HG02981 (cell line): ENCODE data around the gene DOC2A.
"Not testable (repeated sequence)": the region's sequence is repeated elsewhere in the genome, so short reads cannot be mapped to it uniquely, and the experiment has no call there.

Experiments used
- ATAC-seq: cut with Tn5 transposase; IDR thresholded peaks from one replicate; pipeline ENCODE4 v1.9.1; 2021; ENCODE audit warnings: mild to moderate bottlenecking, moderate library complexity; ENCODE audit not compliant: unreplicated experiment

DOC2A gene

DNA sequence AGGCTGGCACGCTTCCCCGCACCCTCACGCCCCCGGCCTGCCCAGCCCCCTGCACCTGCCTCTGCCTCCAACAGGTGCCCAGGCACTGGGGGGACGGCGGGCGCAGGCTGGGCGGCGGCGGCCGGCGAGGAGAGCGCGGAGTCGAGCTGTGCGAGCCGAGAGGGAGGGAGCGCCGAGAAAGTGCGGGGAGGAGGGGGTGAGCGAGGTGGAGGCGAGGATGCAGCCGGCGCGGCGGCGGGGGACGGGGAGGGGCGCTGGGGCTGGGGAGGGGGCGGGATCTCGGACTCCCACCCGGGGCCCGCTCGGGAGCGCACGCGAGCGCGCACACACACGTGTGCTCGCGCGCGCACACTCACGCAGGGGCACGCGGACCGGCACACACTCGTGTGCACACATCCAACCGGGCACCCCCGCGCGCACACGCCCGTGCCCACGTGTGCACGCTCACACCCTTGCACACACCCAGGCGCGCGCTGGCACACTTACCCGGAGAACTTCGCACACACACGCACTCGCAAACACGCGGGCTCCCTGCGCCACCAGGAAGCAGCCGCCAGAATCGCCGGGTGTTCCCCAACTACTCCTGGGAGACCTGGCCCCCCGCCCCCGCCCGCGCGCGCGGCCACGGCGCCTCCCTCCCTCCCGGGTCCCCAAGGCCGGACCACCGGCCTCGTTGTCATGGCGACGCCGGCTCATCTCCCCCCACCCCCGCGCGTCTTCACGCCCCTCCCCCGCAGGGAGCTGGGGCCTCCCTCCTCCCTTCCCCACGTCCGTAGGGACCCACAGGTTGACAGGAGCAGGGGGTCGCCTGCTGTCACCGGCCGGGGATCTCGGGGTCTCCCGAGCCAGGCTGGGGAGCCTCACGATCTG lies at the start of gene DOC2A:
DOC2A (minus strand) TSS at position 184 of the 870 bp plus-strand sequence. CDS start 805 bp downstream, outside the sequence.
- no peak for ATAC-seq

DNA sequence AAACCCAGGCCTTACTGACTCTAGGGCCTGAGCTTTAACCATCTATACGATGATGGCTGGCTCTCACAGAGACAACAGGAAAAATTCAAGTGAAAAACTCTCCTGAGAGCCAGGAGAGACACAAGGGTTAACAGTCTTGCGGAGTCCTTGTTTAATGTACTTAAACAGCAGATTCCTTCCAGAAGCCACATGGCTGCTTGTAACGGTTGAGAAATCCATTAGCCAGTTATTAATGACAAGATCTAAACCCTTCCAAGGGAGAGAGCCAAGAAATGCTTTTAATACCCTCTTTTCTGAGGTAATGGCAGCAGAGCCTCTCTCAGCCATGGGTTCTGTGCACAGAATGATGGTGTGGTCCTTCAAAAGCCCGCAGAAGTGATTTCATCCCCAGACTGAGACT lies 49.5 kb upstream of the DOC2A start:
- no peak for ATAC-seq

DNA sequence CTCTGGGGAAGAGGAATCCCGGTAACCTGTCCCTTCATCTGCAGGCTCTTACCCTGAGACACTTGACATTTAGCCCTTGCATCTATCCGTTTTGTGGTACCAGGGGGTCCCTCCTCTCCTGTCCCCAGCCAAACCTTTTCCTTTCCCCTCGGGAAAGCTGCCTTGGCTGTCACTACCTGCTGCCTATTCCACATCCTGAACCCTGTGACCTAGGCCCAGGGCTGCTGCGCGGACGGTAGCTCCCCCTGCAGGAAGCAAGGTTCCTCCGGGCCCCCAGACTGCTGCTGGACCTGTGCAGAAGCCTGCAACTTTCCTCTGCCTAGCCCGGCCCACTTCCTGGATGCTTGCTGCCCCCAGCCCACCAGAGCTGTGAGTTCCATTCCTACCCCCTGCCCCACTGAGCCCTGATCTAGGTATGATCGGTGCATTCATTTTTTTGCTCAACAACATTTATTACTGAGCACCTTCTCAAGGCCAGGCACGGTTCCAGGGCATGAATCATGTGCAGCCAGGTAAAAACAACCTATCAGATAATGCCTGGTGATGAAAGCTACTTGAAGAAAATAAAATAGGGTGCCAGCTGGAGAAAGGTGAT lies 44.2 kb upstream of the DOC2A start:
- no peak for ATAC-seq

DNA sequence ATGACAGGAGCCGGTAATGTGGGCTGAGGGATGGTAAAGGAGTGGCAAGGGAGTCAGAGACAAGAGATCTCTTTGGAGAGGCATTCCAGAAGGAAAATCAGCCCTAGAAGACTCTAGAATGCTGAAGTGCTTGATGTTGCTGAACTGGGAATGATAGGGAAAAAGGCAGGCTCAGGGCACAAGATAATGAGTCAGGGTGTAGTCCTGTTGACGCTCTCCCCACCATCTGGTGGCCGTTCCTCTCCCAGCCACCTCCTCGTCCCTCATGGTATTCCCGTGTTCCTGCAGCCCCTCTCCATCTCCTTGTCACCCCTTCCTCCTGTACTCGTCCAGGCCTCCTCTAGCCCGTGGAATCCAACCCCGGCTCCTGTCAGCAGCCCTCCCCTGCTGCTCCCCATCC lies 43.6 kb upstream of the DOC2A start:
- ATAC-seq = no peak

DNA sequence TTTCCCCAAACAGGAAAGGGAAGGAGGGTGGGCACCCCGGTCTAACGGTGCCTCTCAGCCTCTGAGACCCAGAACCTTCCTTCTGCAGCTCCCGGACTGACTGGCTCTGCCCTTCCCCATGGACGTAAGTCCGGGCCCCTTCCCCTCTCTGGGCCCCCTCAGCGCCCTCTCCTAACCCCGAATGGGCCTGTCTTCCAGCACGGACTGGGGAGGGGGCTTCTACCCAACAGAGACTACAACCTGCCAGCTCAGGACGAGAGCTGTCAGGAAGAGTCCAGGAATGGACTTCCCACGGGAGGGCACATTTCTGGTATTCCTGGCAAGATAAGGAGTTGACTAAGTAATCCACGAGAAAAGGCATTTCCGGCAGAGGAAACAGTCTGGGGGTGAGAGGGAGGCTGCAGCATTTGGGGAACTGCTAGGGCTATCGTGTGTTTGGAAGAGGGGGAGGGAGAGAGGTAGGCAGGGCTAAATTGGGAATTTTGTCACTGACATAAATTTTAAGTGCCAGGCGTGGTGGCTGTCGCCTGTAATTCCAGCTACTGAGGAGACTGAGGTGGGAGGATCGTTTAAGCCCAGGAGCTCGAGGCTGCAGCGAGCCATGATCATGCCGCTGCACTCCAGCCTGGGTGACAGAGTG lies 42.7 kb upstream of the DOC2A start:
- ATAC-seq = no peak

DNA sequence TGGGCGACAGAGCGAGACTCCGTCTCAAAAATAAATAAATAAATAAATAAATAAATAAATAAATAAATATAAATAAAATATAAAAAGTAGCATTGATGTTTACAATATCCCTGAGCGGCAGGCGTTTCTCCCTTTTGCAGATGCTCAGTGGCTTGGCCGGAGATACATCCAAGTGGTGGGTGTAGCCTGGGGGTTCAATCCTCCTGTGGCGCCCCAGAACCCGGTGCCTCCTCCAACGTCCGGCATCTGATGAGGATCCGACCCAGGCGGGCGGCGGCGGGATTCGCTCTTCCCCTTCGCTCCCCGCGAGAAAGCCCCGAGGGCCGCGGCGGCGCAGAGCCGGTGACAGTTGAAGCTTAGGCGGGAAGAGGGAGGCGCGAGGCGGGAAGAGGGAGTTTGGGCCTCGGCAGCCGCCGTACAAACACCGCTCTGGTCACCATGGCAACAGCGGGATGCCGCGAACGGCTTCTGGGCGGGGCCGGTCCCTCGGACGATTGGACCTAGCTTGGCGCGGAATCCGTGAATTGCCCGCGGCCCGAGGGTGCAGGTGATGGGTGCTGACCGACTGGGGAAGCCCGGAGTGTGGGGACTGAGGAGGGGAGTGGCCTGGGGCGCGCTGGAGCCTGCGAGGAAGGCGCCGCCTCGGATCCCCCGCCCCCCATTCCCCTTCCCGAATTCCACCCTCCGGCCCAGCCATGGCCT lies 42.0 kb upstream of the DOC2A start:
- ATAC-seq = peak; percentile 50

DNA sequence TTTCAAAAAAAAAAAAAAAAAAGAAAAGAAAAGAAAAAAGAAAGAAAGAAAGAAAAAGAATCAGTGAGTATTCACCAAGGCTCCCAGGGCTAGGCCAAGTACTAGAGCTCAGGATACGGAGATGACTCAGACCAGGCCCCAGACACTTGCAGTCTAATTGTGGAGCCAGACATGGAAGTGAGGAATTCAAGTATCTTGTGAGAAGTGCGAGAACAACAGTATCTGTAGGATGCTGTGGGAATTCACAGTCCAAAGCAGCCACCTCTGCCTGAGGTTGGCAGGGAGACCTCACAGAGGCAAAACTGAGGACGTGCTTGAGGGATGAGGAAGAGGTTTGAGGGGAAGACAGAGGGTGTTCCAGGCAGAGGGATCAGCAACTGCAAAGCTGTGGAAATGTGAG lies 40.7 kb upstream of the DOC2A start:
- no peak for ATAC-seq

DNA sequence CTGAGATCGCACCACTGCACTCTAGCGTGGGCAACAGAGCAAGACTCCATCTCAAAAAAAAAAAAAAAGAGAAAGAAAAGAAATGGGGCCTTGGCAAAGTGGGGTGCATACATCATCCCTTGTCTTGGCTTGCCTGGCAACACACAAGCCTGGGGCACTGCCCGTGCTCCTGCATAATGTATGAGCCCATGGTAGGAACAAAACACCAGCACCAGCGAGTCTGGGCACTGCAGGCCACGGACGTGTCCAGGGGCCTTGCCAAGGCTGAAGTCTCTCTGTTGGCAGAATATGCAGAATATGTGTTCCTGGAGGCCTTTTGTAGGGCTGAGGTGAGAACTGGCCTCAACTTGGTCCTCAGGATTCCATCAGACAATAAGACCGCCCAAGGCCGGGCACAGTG lies 39.0 kb upstream of the DOC2A start:
- no peak for ATAC-seq

DNA sequence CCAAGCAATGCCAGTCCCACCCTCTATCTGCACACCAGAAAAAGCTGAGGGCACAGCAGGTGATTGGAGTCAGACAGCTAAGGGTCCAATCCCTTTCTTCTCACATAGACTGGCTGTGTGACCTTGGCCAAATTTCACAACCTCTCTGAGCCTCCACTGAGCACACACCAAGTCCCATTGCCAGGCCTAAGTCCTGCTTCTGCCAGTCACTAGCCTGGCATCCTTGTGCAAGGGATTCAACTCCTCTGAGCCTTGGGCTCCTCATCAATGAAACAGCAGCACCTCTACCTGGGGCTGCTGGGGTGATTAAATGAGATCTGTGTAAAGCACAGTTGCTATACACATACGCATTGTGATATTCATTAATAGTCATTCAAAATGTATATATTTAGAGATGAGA lies 35.8 kb upstream of the DOC2A start:
- no peak for ATAC-seq

DNA sequence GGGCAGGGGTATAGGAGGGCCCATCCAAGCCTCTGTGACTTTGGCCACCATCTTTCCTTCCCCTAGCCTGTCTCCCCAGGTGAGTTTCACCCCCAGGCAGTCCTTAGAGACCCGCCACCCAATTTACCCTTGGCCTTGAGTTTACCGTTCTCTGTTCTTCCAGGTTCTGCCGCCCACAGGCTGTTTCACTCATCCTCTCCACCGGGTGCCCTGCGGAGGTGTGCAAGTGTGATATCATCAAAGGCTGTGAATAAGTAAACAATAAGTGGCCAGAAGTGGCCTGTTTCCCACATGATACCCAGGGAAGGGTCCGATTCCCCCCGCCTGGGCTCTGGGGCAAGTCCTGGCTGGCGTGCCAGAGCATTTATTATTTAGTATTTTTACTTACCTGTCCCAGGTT lies 35.4 kb upstream of the DOC2A start:
- no peak for ATAC-seq

DNA sequence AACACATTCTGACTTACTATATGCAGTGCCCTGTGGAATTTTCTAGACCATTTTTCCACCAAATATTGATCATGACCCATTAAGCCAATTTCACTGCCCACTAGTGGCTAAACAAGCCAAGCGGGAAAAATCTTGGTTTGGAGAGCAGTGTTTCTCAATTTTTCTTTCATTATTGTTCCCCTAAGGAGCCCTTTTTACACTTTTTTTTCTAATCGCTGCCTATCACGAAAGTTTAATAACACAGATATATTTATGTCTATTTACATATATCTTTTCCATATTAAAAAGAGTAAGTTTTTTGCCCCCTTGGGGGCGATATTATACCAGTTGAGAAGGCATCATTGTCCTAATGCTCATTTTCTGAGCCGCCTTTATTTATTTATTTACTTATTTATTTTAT lies 31.0 kb upstream of the DOC2A start:
- ATAC-seq = no peak

DNA sequence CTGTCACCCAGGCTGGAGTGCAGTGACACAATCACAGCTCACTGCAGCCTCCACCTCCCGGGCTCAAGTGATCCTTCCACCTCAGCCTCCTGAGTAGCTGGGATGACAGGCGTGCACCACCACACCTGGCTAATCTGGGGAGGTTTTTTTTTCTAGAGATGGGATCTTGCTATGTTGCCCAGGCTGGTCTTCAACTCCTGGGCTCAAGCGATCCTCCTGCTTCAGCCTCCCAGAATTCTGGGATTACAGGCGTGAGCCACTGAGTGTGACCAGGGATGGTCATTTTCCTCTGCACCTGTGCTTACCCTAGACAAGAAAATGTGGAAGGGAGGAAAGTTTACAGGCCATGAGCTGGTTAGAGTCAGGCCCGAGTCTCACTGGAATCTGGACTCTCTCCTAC lies 29.9 kb upstream of the DOC2A start:
- ATAC-seq = not testable (repeated sequence)

DNA sequence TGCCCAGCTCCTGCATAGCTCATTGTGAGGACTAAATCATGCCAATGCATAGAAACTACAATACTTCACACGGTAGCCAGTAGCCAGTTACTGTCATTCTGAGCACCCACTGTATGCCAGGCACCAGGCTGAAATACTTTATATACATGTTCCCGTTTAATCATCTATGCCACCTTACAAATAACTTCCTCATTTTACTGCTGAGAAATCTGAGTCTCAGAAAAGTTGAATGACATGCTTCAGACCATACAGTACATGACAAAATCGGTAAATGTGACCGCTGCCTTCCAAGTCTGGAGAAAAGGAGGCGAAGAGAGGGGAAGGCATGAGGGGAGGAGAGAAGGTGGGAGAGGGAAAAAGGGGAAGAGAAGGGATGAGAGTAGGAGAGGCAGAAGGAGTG lies 29.4 kb upstream of the DOC2A start:
- ATAC-seq = no peak

DNA sequence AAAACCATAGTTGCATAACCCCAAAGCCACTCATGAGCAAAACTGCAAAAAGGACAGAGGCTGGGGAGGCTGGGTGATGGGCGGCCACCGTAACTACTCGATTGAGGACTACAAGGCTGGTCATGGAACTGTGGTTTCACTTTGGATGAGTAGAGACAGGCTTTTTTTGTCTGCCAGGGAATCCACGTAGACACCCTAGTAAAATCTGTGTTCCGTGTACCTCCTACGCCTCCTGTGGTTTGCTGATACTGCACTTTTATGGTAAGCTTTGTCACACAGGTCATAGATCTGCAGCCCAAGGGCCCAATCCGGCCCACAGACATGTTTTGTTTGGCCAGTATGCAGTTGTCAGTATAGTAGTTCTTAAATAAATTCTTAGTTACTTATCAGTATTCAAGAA lies 22.4 kb upstream of the DOC2A start:
- ATAC-seq = no peak

DNA sequence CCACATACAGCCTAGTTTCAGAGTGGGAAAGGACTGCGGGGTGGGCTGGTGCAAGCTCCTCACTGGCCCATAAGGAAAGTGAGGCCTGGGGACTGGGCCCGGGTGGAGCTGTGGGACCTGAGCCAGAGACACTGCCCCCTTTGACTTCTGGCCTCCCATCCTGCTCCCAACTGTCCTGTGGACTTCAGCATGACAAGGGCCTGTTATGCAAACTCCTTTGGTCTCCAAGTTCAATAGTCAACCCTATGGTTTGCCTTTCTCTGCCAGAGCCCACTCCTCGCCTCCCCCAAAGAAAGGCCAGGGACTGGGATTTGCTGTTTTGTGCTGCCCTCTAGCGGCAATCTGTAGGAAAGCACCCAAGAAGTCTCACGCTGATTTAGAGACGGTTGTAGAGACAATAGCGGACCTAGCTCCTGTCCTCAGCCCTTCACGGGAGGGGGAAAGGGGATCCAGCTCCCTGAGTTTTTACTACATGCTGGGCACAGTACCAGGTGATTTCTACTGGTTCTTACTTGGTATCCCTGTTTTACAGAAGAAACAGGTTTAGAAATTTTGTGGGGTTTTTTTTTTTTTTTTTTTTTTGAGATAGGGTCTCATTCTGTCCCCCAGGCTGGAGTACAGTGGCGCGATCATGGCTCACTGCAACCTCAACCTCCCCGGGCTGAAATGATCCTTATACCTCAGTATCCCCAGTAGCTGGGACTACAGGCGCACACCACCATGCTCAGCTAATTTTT lies 21.4 kb upstream of the DOC2A start:
- ATAC-seq = no peak

DNA sequence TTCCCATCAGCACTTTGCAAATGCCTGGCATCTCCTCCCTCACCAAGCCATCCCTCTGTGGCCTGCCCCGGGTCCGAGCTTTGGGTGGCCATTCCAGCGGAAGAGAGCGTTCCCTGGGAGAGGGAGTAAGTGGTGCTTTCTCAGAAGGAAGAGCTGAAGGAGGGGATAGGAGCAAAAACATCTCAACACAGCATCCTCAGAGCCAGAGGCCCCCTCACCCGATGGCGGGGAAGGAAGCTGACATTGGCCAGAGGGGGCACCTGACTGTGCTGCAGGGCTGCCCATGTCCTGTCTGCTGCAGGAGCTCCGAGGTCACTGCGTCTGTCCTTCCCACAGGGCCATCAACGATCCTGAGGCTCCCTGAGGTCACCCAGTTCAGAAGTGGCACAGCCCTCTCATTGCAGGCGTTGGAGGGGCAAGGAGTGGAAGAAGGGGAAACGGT lies 20.7 kb upstream of the DOC2A start:
- no peak for ATAC-seq

DNA sequence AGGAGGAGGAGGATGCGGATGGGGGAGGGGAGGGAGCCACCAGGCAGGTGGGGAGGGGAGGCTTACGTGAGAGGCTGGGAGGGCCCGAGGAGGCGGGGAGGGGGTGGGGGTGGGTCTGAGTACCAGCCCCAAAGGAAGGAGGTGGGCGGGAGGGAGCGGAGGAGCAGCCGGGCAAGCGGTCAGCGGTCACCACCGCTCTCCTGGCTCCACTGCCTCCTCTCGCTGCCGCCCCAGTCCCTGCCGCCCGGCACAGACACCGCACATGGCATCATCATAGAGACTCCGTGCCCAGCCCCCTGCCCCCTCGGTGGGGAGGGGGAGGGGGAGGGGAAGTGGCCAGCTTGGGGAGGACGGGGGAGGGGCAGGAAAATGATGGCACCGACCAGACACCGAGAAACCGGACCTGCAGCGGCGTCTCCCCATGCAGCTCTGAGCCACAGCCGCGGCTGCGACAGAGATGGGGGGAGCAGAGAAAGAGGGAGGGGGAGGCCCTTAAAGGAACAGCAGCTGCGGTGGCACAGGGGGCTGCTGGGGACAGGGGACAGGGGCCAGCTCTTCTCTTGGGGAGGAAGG lies 20.1 kb upstream of the DOC2A start, which contains the start of gene TLCD3B:
TLCD3B (minus strand) TSS at position 431 of the 573 bp plus-strand sequence. CDS start 744 bp downstream, outside the sequence.
- no peak for ATAC-seq

DNA sequence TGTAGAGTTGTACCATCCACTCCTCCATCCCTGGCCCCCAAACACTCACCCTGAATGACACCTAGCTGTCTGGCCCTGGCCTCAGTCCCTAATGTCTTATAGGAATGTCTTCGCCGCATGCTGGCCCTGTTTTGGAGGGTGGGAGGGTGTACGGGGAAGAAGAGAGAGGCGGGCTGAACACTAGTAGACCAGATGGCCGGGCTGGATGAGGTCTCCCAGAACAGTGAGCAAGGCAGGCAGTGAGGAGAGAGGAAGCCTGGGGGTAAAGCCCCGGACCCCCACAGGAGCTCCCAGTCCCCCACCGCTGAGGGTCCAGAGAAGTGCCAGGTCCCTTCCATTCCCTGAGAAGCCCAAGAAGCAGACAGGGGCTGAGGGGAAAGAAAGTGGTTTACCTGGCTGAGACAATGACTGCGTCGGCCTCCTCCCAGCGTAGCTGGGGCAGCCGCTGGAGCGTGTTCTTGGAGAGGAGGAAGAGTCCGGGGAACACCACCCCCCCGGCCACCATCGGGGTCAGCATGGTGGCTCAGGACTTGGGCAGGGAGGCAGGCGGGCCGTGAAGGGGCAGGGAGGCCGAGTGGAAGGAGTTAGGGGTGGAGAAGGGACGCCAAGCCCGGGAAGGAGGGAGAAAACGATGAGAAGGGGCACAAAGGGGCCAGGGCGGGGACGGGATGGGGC lies 19.3 kb upstream of the DOC2A start:
- no peak for ATAC-seq

DNA sequence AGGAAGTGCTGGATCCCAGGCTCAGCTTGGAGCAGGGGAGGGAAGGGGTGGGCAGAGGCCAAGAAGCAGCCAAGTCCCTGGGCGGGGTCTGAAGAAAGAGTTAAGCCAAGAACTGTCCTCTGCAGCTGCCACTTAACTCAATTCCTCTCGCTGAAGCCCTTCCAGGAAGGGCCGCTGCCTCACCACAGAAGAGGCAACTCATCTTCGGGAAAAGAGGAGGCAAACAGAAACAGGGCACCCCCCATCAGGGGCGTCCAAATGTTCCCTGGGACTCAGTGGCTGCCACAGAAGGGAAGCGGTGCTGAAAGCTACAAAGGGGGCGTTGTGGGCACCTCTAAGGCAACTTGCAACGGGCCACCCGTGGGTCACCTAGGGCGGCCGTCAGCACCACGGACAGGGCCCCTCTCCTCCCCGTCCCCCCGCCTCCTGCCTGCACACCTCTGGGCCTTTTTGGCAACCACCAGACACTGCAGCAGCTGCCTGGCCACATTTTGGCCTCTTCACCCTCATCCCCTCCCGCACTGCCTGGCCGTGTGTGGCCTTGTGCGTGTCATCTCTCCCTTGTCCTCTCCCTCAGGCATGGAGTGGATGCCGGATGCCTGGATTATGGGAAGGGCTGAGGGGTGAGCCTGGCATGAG lies 17.7 kb upstream of the DOC2A start:
- no peak for ATAC-seq
